Measurements from ENCODE around the gene NAV2.
"Not testable (repeated sequence)": the region's sequence is repeated elsewhere in the genome, so short reads cannot be mapped to it uniquely, and the experiment has no call there.

The NAV2 gene

DNA sequence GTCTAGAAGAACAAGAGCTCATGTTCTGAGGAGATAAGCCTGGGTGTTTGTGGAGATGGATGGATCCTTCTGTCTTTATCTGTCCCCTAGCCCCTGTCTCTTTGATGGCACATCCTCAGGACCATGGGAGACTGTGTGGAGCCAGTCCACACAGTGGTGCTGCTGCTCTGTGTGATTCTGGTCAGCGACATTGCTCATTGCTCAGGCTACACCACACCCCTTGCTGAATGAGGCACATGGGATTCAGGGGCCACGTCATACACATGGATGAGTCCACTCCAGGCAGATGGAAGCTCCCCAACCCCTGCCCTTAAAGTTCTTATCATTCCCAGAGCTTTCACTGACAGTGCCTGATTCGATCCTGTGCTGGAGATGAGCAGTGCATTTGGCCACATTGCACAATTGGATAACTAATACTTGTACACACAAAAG, 222.2 kb downstream of the NAV2 start:
- DNase-seq, result no peak

DNA sequence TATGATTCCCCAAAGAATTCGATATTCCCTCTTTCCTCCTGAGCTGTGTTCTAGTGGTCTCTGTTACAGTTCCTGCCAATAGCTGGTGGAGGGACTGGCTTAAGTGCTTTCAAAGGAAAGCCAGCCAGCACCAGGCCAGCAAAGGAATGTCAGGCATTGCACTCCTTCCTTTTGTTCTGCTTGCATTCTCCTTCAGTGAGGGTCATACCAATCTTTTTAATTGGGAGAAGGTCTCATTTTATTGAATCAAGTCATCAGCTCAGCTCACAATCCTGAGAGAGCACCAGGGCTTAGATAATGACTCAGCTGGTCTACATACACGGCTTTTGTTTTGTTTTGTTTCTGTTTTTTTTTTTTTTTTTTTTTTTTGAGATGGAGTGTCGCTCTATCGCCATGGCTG, 222.9 kb downstream of the NAV2 start:
- DNase-seq, result no peak

DNA sequence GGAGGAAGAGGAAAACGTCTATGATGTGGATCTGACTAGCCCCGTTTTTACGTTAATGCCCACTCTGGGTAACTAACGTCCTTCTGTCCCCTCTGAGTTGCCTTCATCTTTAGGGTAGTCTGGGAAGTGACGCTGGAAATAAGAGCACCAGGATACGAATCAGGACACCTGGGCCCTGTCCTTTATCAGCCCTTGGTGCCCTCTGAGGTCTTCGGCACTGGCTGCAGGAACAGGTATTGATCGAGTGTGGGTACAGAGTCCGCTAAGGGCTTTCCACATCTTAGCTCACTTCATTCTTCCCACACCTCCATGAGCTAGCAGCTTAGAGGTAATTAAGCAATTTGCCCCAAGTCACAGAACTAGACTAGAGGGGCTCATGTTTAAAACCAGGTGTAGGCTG, 223.8 kb downstream of the NAV2 start:
- no peak for DNase-seq

DNA sequence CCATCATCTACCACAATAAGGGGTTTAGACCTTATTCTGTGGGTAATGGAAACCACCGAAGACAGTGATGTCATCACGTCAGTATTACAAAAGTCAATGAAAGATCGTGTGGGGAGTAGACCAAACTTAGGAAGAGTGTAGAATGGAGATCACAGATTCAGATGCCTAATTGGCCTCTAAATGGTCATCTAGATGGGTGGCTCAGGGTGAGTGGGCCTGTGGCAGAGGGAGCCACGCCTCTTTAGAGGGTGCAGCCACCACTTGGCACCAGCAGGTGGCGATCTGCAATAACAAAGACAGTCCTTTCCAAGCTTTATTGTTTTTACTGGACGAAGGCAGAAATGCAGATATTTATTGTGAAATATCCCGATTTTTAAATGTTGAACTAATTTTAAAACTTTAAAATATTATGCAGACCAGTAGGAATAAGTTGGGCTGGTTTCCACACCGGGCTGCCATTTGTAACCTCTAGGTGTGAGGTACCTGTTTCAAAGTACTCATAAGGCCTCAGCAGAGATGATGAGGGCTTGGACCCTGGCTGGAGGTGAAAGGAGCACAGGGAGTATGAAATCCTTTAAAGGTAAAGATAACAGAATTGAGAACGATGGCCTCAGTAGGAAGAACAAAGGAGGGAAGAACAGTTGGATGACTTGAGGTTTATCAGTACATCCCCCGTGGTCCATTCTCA, 225.7 kb downstream of the NAV2 start:
- DNase-seq, result peak; percentile 46

DNA sequence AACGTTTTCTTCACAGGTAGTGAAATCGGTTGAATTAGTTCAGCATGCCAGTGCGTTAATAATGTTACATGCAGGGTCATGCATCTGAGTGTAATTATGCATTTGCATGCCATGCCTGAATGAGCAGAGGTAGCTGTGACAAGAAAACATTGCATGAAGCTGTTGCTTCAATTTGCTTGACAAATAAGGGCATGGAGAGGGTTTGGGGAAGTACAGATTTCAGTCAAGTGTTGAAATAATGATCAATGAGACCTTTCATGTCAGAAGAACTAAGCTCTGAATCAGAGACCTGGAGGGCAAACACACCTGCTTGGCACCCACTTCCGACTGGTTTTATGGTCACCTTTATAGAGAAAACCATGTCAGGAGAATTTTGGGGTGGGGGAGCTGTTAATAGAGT, 226.2 kb downstream of the NAV2 start:
- peak; percentile 46 for DNase-seq

DNA sequence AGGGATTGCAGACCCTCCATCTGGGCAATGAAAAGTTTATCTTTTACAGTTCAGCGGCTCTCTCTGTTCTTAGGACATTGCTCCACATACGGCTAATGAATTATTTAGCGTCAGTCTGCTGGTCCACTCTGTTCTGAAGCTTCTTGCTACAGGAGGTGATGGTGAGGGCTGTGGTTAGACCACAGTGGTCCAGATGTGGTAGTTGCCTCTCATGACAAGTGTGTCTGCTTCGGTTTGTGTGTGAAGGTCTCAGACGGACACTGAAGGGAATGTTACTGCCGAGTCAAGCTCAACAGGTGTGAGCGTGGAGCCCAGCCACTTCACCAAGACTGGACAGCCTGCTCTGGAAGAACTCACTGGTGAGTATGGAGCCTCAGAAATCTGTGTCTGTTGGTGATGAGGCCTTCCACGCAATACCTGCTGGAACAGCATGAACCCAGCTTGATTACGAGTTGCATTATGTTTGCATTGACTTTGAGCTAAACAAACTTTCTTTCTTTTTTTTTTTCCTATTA, 226.8 kb downstream of the NAV2 start:
- DNase-seq, result no peak

DNA sequence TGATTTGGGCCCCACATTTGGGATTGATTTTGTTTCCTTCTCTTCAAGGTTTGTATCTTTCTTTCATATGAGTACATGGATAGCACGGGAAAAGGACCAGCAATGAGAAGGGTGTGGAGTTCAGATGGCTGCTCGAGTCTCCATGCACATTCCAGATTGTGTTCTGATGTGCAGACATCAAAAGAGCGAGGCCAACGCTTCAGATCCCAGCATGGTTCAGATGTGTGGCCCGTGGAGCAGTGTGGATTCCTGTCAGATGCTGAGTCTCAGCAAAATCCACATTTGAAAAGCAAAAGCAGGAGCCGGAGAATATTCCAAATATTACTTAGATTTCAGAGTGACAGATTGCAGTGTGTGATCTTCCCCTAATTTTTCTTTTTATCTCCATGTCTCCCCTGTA, 228.2 kb downstream of the NAV2 start:
- no peak for DNase-seq

DNA sequence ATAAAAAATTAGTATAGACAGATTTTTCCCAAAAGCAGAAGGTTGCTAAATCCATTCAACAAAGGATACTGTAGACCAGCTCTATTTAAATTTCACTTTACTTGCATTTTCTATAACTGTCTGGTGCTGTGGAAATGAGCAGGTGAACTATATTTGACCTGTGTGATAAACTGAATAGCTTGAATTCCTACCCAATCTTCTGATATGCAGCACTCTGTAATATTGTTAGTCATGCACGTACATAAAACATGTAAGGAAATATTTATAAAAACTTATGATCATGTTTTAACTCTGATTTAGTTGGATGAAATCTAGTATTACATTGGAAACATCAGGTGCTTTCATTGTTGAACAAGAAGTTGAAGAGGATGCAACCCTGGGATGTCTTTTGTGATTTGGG, 234.0 kb downstream of the NAV2 start:
- DNase-seq, result no peak

DNA sequence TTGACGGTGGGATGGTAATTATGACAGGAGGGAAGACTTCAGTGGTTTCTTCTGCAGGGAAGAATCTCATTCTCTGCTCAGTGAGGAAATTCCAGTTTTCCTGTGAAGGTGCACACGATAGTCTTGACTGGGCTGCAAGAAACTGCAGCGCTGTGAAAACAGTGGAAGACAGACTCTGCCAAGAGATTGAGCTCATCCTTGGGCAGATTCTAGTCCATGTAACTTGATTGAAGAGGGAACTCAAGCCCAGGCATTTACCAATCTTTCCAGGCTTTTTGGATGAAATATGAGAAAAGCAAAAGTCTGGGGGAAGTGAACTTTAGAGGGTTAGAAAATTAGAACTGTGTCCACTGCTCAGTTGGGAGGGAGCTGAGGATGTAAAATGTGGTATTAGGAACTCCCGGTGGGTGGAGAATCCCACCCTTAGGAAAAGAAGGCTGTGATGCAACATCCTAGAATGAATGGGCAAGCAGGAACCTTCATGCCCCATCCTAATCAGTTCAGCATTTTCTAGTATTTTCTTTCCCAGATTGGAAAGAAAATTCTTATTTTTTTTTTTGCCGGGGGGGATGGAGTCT, 235.0 kb downstream of the NAV2 start:
- DNase-seq, result no peak

DNA sequence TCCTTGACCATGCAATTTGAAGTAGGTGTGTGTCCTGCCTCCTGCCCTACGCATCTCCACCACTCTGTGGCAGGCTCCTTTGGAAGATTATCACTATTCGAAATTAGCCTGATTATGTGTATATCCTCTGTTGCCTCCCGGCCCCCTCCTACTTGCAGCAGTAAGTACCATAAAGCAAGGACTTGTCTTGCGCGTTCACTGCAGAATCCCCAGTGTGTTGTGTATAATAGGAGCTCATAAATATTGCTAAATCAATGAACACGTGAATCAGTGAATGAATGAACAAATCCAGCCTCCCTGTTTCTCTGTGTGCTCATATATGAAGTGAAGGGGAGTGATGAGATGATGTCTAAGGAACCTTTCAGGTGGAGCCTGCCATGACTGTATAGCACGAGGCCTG, 237.0 kb downstream of the NAV2 start:
- no peak for DNase-seq

DNA sequence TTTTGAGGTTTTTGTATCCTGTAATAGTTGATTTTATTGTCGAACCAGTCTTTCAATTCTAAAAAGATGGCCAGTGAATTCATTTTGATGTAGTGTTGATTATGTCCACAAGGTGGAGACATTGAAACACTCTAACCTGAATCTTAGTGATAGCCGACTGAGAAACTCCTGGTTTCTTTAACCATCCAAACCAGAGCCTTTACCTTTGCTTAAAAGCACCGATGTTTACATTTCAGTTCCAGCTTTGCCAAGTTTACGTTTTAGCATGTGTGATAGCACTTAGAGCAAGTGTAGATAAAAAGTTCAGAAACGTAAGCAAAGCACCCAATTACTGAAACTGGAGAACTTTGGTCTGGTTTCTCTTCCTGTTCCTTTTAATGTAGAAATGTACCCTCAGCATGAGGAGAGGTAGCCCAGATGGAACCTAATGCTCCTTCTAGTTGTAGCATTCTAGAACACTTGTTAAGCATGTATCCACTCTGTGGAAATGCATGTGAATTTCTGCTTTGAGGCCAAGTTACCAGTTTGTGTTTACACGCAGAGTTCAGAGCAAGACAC, 239.0 kb downstream of the NAV2 start:
- peak; percentile 47 for DNase-seq

DNA sequence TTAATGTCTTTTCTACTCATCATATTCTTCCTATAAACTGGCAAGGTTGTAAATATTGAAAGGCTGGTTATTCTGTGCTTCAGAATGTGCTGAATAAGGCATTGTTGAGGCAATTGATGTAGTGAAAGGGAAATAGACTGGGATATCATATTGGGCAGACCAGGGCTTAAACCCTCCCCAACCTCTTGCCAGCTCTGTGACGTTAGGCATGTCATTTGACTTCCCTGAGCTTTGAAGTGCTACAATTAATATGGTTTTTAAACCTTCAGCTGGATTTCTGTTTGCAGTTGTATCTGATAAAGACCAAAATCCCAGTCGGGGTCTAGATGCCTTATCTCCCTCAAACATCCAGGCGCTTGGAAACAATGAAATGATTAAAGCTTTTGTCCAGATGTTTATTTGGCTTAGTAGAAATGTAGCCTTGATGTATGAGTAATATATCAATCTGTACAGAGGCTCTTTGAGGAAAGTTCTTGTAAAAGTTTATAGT, 239.5 kb downstream of the NAV2 start:
- DNase-seq, result no peak

DNA sequence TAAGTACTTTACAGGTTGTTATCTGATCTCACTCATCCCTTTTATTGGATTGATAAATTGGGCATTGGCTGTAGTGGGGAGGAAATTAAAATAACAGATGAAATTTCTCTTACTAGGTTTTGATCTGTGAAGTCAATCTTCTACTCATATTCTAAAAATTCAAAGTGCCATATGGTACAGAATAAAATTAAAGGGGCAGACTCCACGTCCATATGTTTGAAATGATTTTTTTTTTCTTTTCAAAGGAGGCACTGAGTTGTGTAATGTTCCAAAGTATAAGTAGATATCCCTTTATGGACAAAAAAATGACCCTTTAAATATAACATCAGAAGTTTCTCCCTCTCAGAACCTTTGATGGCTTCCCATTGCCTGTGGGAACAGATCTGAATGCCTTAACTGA, 240.3 kb downstream of the NAV2 start:
- DNase-seq, result no peak

DNA sequence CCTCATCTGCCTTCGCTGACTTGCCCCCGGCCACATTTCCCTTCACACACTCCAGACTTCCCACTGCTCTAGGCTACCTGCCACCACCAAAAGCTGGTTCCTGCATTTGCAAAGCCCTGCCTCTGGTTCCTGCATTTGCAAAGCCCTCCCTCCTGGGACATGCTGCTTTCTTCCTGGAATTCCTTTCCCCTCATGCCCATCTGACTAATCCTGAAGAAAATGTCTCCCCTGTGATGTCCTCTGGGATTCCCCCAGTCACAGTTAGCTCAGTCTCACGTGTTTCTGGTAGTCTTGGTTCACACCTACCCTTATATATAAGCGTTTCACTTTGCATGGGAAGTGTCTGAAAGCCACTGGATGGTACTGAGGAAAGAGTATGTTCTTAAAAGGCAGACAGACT, 240.7 kb downstream of the NAV2 start:
- DNase-seq, result no peak

DNA sequence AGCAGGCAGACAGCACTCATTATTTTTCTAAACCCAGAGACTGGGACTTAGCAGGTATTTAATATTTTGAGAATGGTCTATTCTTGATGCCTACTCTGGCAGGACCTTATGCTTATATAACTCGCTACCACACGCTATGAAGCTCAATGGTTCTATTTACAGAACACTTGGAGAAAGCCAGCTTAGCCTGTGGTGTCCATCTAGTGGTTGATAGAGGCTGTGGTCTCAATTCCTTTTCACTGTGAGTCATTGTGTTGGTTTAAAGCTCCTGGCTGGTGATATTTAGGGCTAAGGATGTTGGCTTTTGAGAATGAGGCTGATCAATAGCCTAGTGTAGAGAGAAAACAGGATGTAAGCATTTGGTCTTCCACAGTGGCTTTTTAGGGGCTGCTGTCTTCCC, 241.3 kb downstream of the NAV2 start:
- DNase-seq, result no peak

DNA sequence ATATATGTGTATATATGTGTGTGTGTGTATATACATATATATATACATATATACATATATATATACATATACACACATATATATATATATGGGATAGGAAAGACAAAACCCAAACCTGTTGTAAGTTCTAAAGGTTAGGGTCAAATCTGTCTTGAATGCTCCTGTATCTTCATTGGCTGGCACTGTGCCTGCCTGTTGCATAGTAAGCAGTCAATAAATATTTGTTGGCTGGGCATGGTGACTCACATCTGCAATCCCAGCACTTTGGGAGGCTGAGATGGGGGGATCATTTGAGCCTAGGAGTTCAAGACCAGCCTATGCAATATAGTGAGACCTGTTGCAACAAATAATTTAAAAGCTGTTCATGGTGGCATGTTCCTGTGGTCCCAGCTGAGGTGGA, 242.3 kb downstream of the NAV2 start:
- no peak for DNase-seq

DNA sequence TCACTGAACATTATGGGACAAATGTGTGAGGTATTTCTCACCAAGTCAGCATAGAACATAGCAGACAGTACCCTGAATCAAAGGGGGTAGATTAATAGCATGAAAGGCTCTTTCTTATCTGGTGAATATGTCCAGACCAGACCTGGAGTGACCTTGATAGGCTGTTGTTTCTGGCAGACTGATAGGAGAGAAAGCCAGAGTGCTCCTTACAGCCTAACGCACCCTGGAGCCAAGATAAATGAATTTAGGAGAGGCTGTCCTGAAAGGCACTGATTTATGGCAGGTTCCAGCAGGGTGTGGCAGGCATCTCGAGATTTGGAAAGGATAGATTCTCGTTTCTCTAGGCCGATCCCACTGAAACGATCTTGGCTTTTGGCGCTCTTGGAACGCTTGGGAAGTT, 243.0 kb downstream of the NAV2 start:
- no peak for DNase-seq

DNA sequence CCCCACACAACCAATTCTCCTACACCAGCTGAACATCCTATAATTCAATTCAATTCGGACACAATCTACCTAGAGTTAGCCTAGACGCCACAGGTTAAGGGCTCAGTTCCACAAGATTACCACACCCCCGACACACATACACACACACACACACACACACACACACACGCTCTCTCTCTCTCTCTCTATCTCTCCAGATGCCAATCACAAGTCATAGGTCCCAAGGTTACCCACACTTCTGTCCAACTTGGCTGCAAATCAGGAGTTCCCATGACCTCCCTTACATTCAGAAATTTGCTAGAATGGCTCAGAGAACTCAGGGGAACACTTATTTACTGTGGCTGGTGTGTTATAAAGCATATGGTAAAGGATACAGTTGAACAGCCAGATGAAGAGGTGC, 243.6 kb downstream of the NAV2 start:
- DNase-seq, result no peak

DNA sequence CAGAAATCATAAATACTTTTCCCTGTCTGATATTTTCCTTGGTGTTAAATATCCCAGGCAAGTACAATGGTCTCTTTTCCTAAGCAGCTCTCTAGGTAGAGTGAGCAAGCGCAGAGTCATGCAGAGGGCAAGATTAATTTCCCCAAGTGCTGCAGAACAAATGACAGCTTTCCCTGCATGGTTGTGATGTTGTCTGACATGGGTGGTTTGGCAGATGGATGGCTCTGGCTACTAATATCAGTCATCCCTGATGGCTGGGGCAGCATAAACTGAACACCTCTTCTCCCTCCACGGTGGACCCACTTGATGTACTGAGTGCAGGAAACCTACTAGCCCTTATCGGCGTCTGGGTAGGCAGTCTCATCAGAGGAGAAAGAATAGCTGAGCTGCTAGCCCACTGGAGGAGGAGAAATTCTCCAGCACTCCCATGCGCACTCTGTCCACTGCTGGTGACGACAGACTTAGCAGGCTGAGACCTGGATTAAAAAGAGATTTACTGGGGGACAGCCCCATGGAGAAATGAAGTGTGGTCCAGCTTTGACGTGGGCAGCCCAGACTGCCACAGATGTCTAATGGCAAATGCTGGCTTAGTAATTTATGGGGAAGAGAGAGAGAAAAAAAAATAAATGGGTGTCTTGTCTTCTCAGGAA, 244.8 kb downstream of the NAV2 start:
- no peak for DNase-seq

DNA sequence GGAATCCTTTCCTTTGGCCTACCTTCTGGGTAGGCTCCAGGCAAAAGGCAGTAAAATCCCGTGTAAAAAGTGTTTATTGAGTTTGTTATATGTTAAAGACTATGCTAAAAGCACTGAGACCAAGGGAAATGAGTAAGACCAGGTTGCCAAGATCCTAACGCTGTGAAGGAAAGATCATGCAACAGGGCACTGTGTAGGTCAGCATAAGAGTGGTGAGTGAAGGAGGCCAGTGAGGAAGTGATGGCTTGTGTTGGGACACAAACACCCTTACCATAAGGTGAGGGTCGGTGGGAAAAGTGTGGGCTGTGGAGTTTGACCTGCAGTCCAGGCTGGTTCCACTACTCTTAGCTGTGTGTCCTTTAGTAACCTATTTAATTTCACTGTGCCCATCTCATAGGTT, 245.6 kb downstream of the NAV2 start:
- DNase-seq, result no peak

DNA sequence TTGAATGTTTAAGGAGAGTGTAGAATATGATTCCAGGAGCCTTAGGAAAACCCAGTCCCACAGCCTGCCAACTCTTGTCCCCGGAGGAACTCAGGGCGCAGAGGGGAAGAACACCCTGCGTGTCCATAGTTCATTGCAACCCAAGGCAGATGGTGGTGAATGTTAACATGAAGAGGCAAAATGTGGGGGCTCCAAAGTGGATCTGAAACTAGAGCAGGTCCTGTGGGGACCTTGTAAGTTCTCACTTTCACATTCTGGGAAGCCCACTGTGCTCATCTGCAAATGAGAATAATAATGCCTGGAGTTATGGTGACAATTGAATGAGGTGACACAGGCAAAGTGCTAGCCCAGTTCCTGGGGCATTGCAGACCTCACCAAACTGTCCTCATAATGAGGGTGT, 246.6 kb downstream of the NAV2 start:
- no peak for DNase-seq

DNA sequence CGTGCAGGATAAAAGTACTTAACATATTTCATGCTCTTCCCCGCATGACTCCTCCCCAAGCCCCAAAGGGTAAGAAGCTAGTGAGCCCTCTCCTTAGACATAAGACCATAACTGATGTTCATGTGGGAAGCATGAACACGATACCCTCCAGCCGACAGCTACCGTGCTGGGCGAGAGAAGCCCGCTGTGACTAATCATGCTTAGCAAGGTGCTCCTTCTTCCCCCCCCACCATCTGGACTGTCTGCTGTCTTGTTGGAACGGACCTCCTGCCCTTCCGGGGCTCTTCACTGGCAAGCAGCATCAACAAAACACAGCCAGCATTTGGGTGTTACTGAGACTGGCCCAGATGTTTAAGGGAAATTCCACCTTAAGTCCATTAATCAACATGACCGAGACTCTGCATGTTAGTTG, 247.0 kb downstream of the NAV2 start:
- no peak for DNase-seq

DNA sequence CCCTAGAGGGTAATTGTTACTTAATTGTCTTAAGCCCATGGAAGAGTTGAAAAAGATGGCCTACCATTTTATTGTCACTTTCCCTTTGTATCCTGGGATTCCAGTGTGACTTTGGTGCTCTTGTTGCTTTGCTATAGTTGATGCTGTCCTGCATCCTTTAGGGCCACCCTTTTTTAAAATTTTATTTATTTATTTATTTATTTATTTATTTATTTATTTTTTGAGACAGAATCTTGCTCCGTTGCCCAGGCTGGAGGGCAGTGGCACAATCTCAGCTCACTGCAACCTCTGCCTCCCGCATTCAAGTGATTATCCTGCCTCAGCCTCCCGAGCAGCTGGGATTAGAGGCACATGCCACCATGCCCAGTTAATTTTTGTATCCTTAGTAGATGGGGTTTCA, 247.8 kb downstream of the NAV2 start:
- DNase-seq, result not testable (repeated sequence)

DNA sequence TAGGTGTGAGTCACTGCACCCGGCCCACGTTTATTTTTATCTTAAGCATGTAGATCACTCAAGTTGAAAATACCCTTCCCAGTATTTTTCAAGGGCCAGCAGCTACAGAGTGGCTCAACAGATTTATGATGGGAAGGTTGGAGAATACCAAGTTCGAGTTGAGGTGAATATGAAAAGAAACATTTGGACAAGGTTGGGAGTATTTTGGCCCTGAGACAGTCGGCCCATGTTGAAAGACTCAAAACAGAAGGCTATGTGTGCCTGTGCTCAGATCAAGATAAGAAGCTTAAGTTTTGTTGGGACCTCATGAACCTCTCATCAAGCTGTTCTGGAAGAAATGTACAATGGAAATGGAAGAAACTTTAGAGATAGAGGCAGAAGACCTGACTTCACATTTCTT, 248.6 kb downstream of the NAV2 start:
- DNase-seq, result no peak

Data from NCI-H1105 (cell line).